Measurements from ENCODE around the gene TAS2R38. TPM values are rescaled to one million over a fixed set of nuclear protein-coding genes. Genes with fewer than 3 reads are reported as not detected.
A peak's percentile ranks its signal among the peaks of the same experiment; 100 is the strongest.

TAS2R38 gene
- total and polyA plus RNA-seq, 2 experiments from 2014 or later = 0.24 TPM; not detected in 1

GRCh38 chr7:141976524-141977245 is 3.1 kb upstream of the TAS2R38 start (continued):
- no peak for TF ChIP-seq REST (IDR thresholded peaks at IDR 0.05; ENCODE audit: unreplicated experiment)
- TF ChIP-seq ZNF114 (CRISPR knock-in tag; IDR thresholded peaks at IDR 0.05) = no peak
- no peak for TF ChIP-seq CREB1 (CRISPR knock-in tag; IDR thresholded peaks at IDR 0.05; ENCODE audit: low read depth)
- no peak for TF ChIP-seq CTCF (conservative IDR thresholded peaks at IDR 0.05; ENCODE audit: low read depth in 2 of 2)
- no peak for TF ChIP-seq POLR2AphosphoS5 (IDR thresholded peaks at IDR 0.05; ENCODE audit: low read depth)

GRCh38 chr7:141975806-141976523 is 2.4 kb upstream of the TAS2R38 start:
- H3K9me2 ChIP-seq (ENCODE audit: insufficient read depth) = no peaks in the 10 kb centered on the region
- DNase-seq (ENCODE audit: low spot score) (peak; percentile 95), ATAC-seq (peak; percentile 94)
- peak overlapping the region; percentile 18 for H3K4me3 ChIP-seq
- Mint-ChIP-seq H3K4me1 (peaks cover 6% of the 10 kb centered on the region; the same call in 2 of the 3 replicates), H3K27ac (peak overlapping the region; percentile 39), H3K27me3 (ENCODE audit: insufficient read depth, low read depth, poor library complexity) (peaks cover 5% of the 10 kb centered on the region), H3K9me3 (peaks cover 4% of the 10 kb centered on the region; the same call in 2 of the 3 replicates), H3K36me3 (ENCODE audit: low read depth) (no peaks in the 10 kb centered on the region), H3K4me3 (peak overlapping the region; percentile 12; the same call in 1 of the 3 replicates)
- peak overlapping the region; percentile 19; the same call in 1 of the 2 replicates for H3K4me2 ChIP-seq
- H3F3A ChIP-seq (replicated peaks; ENCODE audit: low read depth) = no peaks in the 10 kb centered on the region
- no peaks in the 10 kb centered on the region for H3K79me2 ChIP-seq (replicated peaks; ENCODE audit: insufficient read depth)
- H3K36me3 ChIP-seq (ENCODE audit: insufficient read depth) = no peaks in the 10 kb centered on the region
- H3K4me1 ChIP-seq (ENCODE audit: insufficient read depth) = no peaks in the 10 kb centered on the region
- no peaks in the 10 kb centered on the region for H3K27me3 ChIP-seq (ENCODE audit: insufficient read depth)
- H4K20me1 ChIP-seq (replicated peaks; ENCODE audit: insufficient read depth) = no peaks in the 10 kb centered on the region
- H3K27ac ChIP-seq (ENCODE audit: low read depth) = no peak overlapping the region
- peak overlapping the region; percentile 76 for H2AFZ ChIP-seq
- TF ChIP-seq POLR2AphosphoS5 (IDR thresholded peaks at IDR 0.05; ENCODE audit: low read depth) = no peak
- no peak for TF ChIP-seq ZNF331 (CRISPR knock-in tag; IDR thresholded peaks at IDR 0.05; ENCODE audit: low read depth)
- TF ChIP-seq STAT1 (IDR thresholded peaks at IDR 0.05; ENCODE audit: unreplicated experiment) = no peak
- TF ChIP-seq CTCF (conservative IDR thresholded peaks at IDR 0.05; ENCODE audit: low read depth in 2 of 2) = peak; percentile 97 to 99
- no peak for TF ChIP-seq EZH2phosphoT487 (IDR thresholded peaks at IDR 0.05; ENCODE audit: unreplicated experiment)
- TF ChIP-seq REST (IDR thresholded peaks at IDR 0.05; ENCODE audit: unreplicated experiment) = no peak
- no peak for TF ChIP-seq NANOG (IDR thresholded peaks at IDR 0.05; ENCODE audit: borderline replicate concordance)
- no peak for TF ChIP-seq ZNF114 (CRISPR knock-in tag; IDR thresholded peaks at IDR 0.05)
- no peak for TF ChIP-seq EZH2 (IDR thresholded peaks at IDR 0.05; ENCODE audit: low read depth, unreplicated experiment)
